Measurements from ENCODE around the gene TTC34.

Gene TTC34

GRCh38 chr1:2597441-2598328 is 203.8 kb downstream of the TTC34 start:
- peak in 3 of 10 donors; percentile 60 to 66 (median 61) for DNase-seq
- intact Hi-C loops (cut with DNase I): no loop called here

GRCh38 chr1:2596530-2597333 is 204.8 kb downstream of the TTC34 start:
- DNase-seq: peak in 2 of 10 donors; percentile 64 to 69
- intact Hi-C loops (cut with DNase I): no loop called here

GRCh38 chr1:2595812-2596529 is 205.5 kb downstream of the TTC34 start:
- intact Hi-C loops (cut with DNase I): no loop called here
- DNase-seq: peak in 2 of 10 donors; percentile 69 to 75

GRCh38 chr1:2595261-2595811 is 206.2 kb downstream of the TTC34 start:
- intact Hi-C loops (cut with DNase I): no loop called here
- DNase-seq: peak in 3 of 10 donors; percentile 58 to 77 (median 66)

GRCh38 chr1:2594641-2595131 is 206.8 kb downstream of the TTC34 start:
- intact Hi-C loops (cut with DNase I): no loop called here
- DNase-seq: peak in 2 of 10 donors; percentile 69 to 72

GRCh38 chr1:2594001-2594640 is 207.4 kb downstream of the TTC34 start:
- intact Hi-C loops (cut with DNase I): no loop called here
- DNase-seq: peak in 4 of 10 donors; percentile 25 to 73 (median 63)

- intact Hi-C loops (cut with DNase I): no loop called here
- peak in 3 of 10 donors; percentile 30 to 68 (median 64) for DNase-seq
Observed at GRCh38 chr1:2593251-2593878, 208.1 kb downstream of the TTC34 start.

- intact Hi-C loops (cut with DNase I): no loop called here
Observed at GRCh38 chr1:2592672-2593071, 208.8 kb downstream of the TTC34 start.

GRCh38 chr1:2591581-2592261 is 209.8 kb downstream of the TTC34 start:
- intact Hi-C loops (cut with DNase I): no loop called here
- DNase-seq: peak in 4 of 10 donors; percentile 2 to 79 (median 64)

More at GRCh38 chr1:2592672-2593071, 208.8 kb downstream of the TTC34 start:
- peak in 3 of 10 donors; percentile 11 to 68 (median 59) for DNase-seq

- intact Hi-C loops (cut with DNase I): no loop called here
Observed at GRCh38 chr1:2591233-2591580, 210.3 kb downstream of the TTC34 start.

GRCh38 chr1:2590233-2591141 is 211.0 kb downstream of the TTC34 start:
- intact Hi-C loops (cut with DNase I): no loop called here
- peak in 5 of 10 donors; percentile 8 to 85 (median 59) for DNase-seq

More at GRCh38 chr1:2591233-2591580, 210.3 kb downstream of the TTC34 start:
- DNase-seq: peak in 1 of 10 donors; percentile 31

GRCh38 chr1:2589431-2590232 is 211.9 kb downstream of the TTC34 start:
- intact Hi-C loops (cut with DNase I): loop anchor here (10.0 kb wide), 2 partner anchors 55 to 385 kb away; no protein-coding TSS in a partner anchor

GRCh38 chr1:2588661-2589430 is 212.6 kb downstream of the TTC34 start:
- peak in 3 of 10 donors; percentile 63 to 82 (median 79) for DNase-seq
- intact Hi-C loops (cut with DNase I): loop anchor here (10.0 kb wide), 2 partner anchors 56 to 384 kb away; no protein-coding TSS in a partner anchor

More at GRCh38 chr1:2589431-2590232, 211.9 kb downstream of the TTC34 start:
- DNase-seq: peak in 4 of 10 donors; percentile 22 to 82 (median 69)

- peak in 3 of 10 donors; percentile 65 to 82 (median 81) for DNase-seq
- intact Hi-C loops (cut with DNase I): loop anchor here (2.0 to 10.0 kb wide), 5 partner anchors 39 to 383 kb away; partner anchors contain the start of genes PANK4 and PEX10
Observed at GRCh38 chr1:2587860-2588571, 213.5 kb downstream of the TTC34 start.
